ENCODE measurements around the gene ASPG. TPM values are rescaled to one million over a fixed set of nuclear protein-coding genes. Genes with fewer than 3 reads are reported as not detected.

The ASPG gene
- total and polyA plus RNA-seq, 9 donors = 0.37 to 2.5 (median 1.3) TPM

- Histone ChIP-seq H3K4me1 (ENCODE audit: control insufficient read depth, insufficient read depth, low read length) (peaks cover 31% of the 10 kb centered on the region), H3K4me3 (ENCODE audit: low read length) (no peak overlapping the region), H3K36me3 (ENCODE audit: control insufficient read depth, insufficient read depth, low read length) (no peaks in the 10 kb centered on the region), H3K27ac (ENCODE audit: low read length) (no peak overlapping the region), H3K27me3 (ENCODE audit: control insufficient read depth, insufficient read depth, low read length) (peaks cover 2% of the 10 kb centered on the region), H3K9me3 (replicated peaks; ENCODE audit: control insufficient read depth, low read depth, low read length) (no peaks in the 10 kb centered on the region)
- WGBS (ENCODE audit: insufficient coverage) = 82% methylated on average over 17 of the region's 22 CpGs
- DNase-seq = no peak
Observed at GRCh38 chr14:104146651-104147345, 61.3 kb downstream of the ASPG start.

GRCh38 chr14:104147346-104148125 lies 62.0 kb downstream of the ASPG start:
- Histone ChIP-seq H3K4me1 (ENCODE audit: control insufficient read depth, insufficient read depth, low read length) (peaks cover 31% of the 10 kb centered on the region), H3K9me3 (replicated peaks; ENCODE audit: control insufficient read depth, low read depth, low read length) (no peaks in the 10 kb centered on the region), H3K36me3 (ENCODE audit: control insufficient read depth, insufficient read depth, low read length) (peaks cover 7% of the 10 kb centered on the region), H3K27me3 (ENCODE audit: control insufficient read depth, insufficient read depth, low read length) (peaks cover 2% of the 10 kb centered on the region), H3K27ac (ENCODE audit: low read length) (peak overlapping the region; percentile 37), H3K4me3 (ENCODE audit: low read length) (no peak overlapping the region)
- 58% methylated on average over 23 of the region's 28 CpGs for WGBS (ENCODE audit: insufficient coverage)
- DNase-seq = no peak

- peaks cover 8% of the 10 kb centered on the region for H3K36me3 ChIP-seq (ENCODE audit: control insufficient read depth, insufficient read depth, low read length)
- WGBS (ENCODE audit: insufficient coverage) = 68% methylated on average over 15 of the region's 22 CpGs
- no peaks in the 10 kb centered on the region for H3K9me3 ChIP-seq (replicated peaks; ENCODE audit: control insufficient read depth, low read depth, low read length)
- no peak overlapping the region for H3K4me3 ChIP-seq (ENCODE audit: low read length)
- peaks cover 27% of the 10 kb centered on the region for H3K4me1 ChIP-seq (ENCODE audit: control insufficient read depth, insufficient read depth, low read length)
- no peak for DNase-seq
- H3K27me3 ChIP-seq (ENCODE audit: control insufficient read depth, insufficient read depth, low read length) = peaks cover 2% of the 10 kb centered on the region
- peak overlapping the region; percentile 59 for H3K27ac ChIP-seq (ENCODE audit: low read length)
Observed at GRCh38 chr14:104148433-104149277, 63.2 kb downstream of the ASPG start.

GRCh38 chr14:104149278-104149595 lies 63.7 kb downstream of the ASPG start:
- Histone ChIP-seq H3K9me3 (replicated peaks; ENCODE audit: control insufficient read depth, low read depth, low read length) (no peaks in the 10 kb centered on the region), H3K36me3 (ENCODE audit: control insufficient read depth, insufficient read depth, low read length) (peaks cover 8% of the 10 kb centered on the region), H3K4me3 (ENCODE audit: low read length) (no peak overlapping the region), H3K27me3 (ENCODE audit: control insufficient read depth, insufficient read depth, low read length) (no peaks in the 10 kb centered on the region), H3K27ac (ENCODE audit: low read length) (peak overlapping the region; percentile 59), H3K4me1 (ENCODE audit: control insufficient read depth, insufficient read depth, low read length) (peaks cover 27% of the 10 kb centered on the region)
- DNase-seq = no peak
- WGBS (ENCODE audit: insufficient coverage) = 63% methylated on average over 7 of the region's 11 CpGs

- Histone ChIP-seq H3K36me3 (ENCODE audit: control insufficient read depth, insufficient read depth, low read length) (peaks cover 8% of the 10 kb centered on the region), H3K27me3 (ENCODE audit: control insufficient read depth, insufficient read depth, low read length) (no peaks in the 10 kb centered on the region), H3K27ac (ENCODE audit: low read length) (peak overlapping the region; percentile 59), H3K9me3 (replicated peaks; ENCODE audit: control insufficient read depth, low read depth, low read length) (no peaks in the 10 kb centered on the region), H3K4me3 (ENCODE audit: low read length) (no peak overlapping the region), H3K4me1 (ENCODE audit: control insufficient read depth, insufficient read depth, low read length) (peaks cover 27% of the 10 kb centered on the region)
- WGBS (ENCODE audit: insufficient coverage) = 0% methylated on average over 3 of the region's 12 CpGs
- peak; percentile 82 for DNase-seq
Observed at GRCh38 chr14:104149617-104150135, 64.2 kb downstream of the ASPG start.

GRCh38 chr14:104150136-104151025 lies 64.9 kb downstream of the ASPG start:
- Histone ChIP-seq H3K36me3 (ENCODE audit: control insufficient read depth, insufficient read depth, low read length) (peaks cover 8% of the 10 kb centered on the region), H3K4me1 (ENCODE audit: control insufficient read depth, insufficient read depth, low read length) (peaks cover 27% of the 10 kb centered on the region), H3K27me3 (ENCODE audit: control insufficient read depth, insufficient read depth, low read length) (no peaks in the 10 kb centered on the region), H3K27ac (ENCODE audit: low read length) (peak overlapping the region; percentile 71), H3K9me3 (replicated peaks; ENCODE audit: control insufficient read depth, low read depth, low read length) (no peaks in the 10 kb centered on the region), H3K4me3 (ENCODE audit: low read length) (no peak overlapping the region)
- DNase-seq = peak; percentile 85
- WGBS (ENCODE audit: insufficient coverage) = 40% methylated on average over 15 of the region's 19 CpGs

GRCh38 chr14:104151026-104151381 lies 65.5 kb downstream of the ASPG start:
- WGBS (ENCODE audit: insufficient coverage) = 84% methylated on average over 5 of the region's 5 CpGs
- no peak overlapping the region for H3K4me3 ChIP-seq (ENCODE audit: low read length)
- no peak for DNase-seq
- no peak overlapping the region for H3K27ac ChIP-seq (ENCODE audit: low read length)
- peaks cover 8% of the 10 kb centered on the region for H3K36me3 ChIP-seq (ENCODE audit: control insufficient read depth, insufficient read depth, low read length)
- H3K9me3 ChIP-seq (replicated peaks; ENCODE audit: control insufficient read depth, low read depth, low read length) = no peaks in the 10 kb centered on the region
- peaks cover 30% of the 10 kb centered on the region for H3K4me1 ChIP-seq (ENCODE audit: control insufficient read depth, insufficient read depth, low read length)
- H3K27me3 ChIP-seq (ENCODE audit: control insufficient read depth, insufficient read depth, low read length) = no peaks in the 10 kb centered on the region

- WGBS (ENCODE audit: insufficient coverage) = 70% methylated on average over 34 of the region's 34 CpGs
- H3K27ac ChIP-seq (ENCODE audit: low read length) = no peak overlapping the region
- peaks cover 30% of the 10 kb centered on the region for H3K4me1 ChIP-seq (ENCODE audit: control insufficient read depth, insufficient read depth, low read length)
- no peak overlapping the region for H3K4me3 ChIP-seq (ENCODE audit: low read length)
- DNase-seq = no peak
- H3K36me3 ChIP-seq (ENCODE audit: control insufficient read depth, insufficient read depth, low read length) = peaks cover 8% of the 10 kb centered on the region
- H3K9me3 ChIP-seq (replicated peaks; ENCODE audit: control insufficient read depth, low read depth, low read length) = no peaks in the 10 kb centered on the region
- H3K27me3 ChIP-seq (ENCODE audit: control insufficient read depth, insufficient read depth, low read length) = no peaks in the 10 kb centered on the region
Observed at GRCh38 chr14:104151566-104152245, 66.2 kb downstream of the ASPG start.

GRCh38 chr14:104152246-104152575 lies 66.7 kb downstream of the ASPG start:
- 83% methylated on average over 10 of the region's 14 CpGs for WGBS (ENCODE audit: insufficient coverage)
- no peak overlapping the region for H3K27ac ChIP-seq (ENCODE audit: low read length)
- H3K4me3 ChIP-seq (ENCODE audit: low read length) = no peak overlapping the region
- peaks cover 8% of the 10 kb centered on the region for H3K36me3 ChIP-seq (ENCODE audit: control insufficient read depth, insufficient read depth, low read length)
- H3K4me1 ChIP-seq (ENCODE audit: control insufficient read depth, insufficient read depth, low read length) = peaks cover 30% of the 10 kb centered on the region
- DNase-seq = no peak
- H3K27me3 ChIP-seq (ENCODE audit: control insufficient read depth, insufficient read depth, low read length) = no peaks in the 10 kb centered on the region
- no peaks in the 10 kb centered on the region for H3K9me3 ChIP-seq (replicated peaks; ENCODE audit: control insufficient read depth, low read depth, low read length)
